ENCODE results near the gene GALNT14.

GALNT14 gene

GRCh38 chr2:31141443-31142085 is 3.3 kb upstream of the GALNT14 start:
- Histone ChIP-seq H3K9me3 (ENCODE audit: control insufficient read depth, low read length) (no peaks in the 10 kb centered on the region), H3K36me3 (ENCODE audit: control insufficient read depth in 1 of 2, insufficient read depth in 2 of 2, low read depth in 1 of 2, low read length in 2 of 2) (no peaks in the 10 kb centered on the region), H4K8ac (ENCODE audit: low read length) (no peak overlapping the region), H3K14ac (ENCODE audit: low read length in 2 of 2) (no peak overlapping the region), H2BK5ac (ENCODE audit: low read depth, low read length, poor library complexity, severe bottlenecking) (no peak overlapping the region), H3K23ac (ENCODE audit: low read length in 2 of 2) (no peak overlapping the region), H3K4ac (ENCODE audit: low read depth in 1 of 2, low read length in 2 of 2) (no peak overlapping the region), H3K9ac (ENCODE audit: low read length) (no peak overlapping the region), H2AK5ac (ENCODE audit: low read length, severe bottlenecking) (no peak overlapping the region), H3K4me3 (ENCODE audit: insufficient read depth in 1 of 2, low read depth in 1 of 2, low read length in 2 of 2) (no peak overlapping the region), H3K79me1 (replicated peaks; ENCODE audit: low read length, poor library complexity, severe bottlenecking) (peaks cover 3% of the 10 kb centered on the region), H3K18ac (ENCODE audit: low read depth in 1 of 2, low read length in 2 of 2) (no peak overlapping the region), H2BK120ac (ENCODE audit: low read depth, low read length) (no peak overlapping the region), H3K27ac (ENCODE audit: low read length, poor library complexity, severe bottlenecking) (no peak overlapping the region), H2BK15ac (ENCODE audit: low read depth, poor library complexity, severe bottlenecking) (no peak overlapping the region), H2BK12ac (ENCODE audit: low read length in 2 of 2) (no peak overlapping the region), H3K4me1 (ENCODE audit: control insufficient read depth, insufficient read depth, low read depth, low read length) (peaks cover 8% of the 10 kb centered on the region), H3K27me3 (ENCODE audit: control insufficient read depth in 1 of 2, insufficient read depth in 1 of 2, low read length in 2 of 2) (peaks cover 3 to 67% of the 10 kb centered on the region in 2 experiments), H2AFZ (ENCODE audit: low read depth, low read length) (no peak overlapping the region), H3K4me2 (ENCODE audit: low read length, poor library complexity, severe bottlenecking) (no peak overlapping the region), H4K91ac (ENCODE audit: low read length) (no peak overlapping the region)
- DNase-seq = no peak
- WGBS = 82% methylated on average over 14 of the region's 15 CpGs

GRCh38 chr2:31140151-31140550 is 1.9 kb upstream of the GALNT14 start:
- Histone ChIP-seq H3K9me3 (ENCODE audit: control insufficient read depth, low read length) (no peaks in the 10 kb centered on the region), H2BK5ac (ENCODE audit: low read depth, low read length, poor library complexity, severe bottlenecking) (no peak overlapping the region)

GRCh38 chr2:31139671-31140070 is 1.4 kb upstream of the GALNT14 start:
- no peak overlapping the region for H2BK12ac ChIP-seq (ENCODE audit: low read length in 2 of 2)
- peaks cover 9% of the 10 kb centered on the region for H3K79me1 ChIP-seq (replicated peaks; ENCODE audit: low read length, poor library complexity, severe bottlenecking)
- no peak overlapping the region for H3K14ac ChIP-seq (ENCODE audit: low read length in 2 of 2)
- H2BK120ac ChIP-seq (ENCODE audit: low read depth, low read length) = no peak overlapping the region
- no peak overlapping the region for H3K23ac ChIP-seq (ENCODE audit: low read length in 2 of 2)
- H3K4me2 ChIP-seq (ENCODE audit: low read length, poor library complexity, severe bottlenecking) = no peak overlapping the region
- H3K18ac ChIP-seq (ENCODE audit: low read depth in 1 of 2, low read length in 2 of 2) = no peak overlapping the region
- no peak overlapping the region for H4K91ac ChIP-seq (ENCODE audit: low read length)
- 96% methylated on average over 3 of the region's 4 CpGs for WGBS
- no peak overlapping the region for H2BK5ac ChIP-seq (ENCODE audit: low read depth, low read length, poor library complexity, severe bottlenecking)
- no peak overlapping the region for H2BK15ac ChIP-seq (ENCODE audit: low read depth, poor library complexity, severe bottlenecking)
- H3K4me3 ChIP-seq (ENCODE audit: insufficient read depth in 1 of 2, low read depth in 1 of 2, low read length in 2 of 2) = no peak overlapping the region
- H3K27ac ChIP-seq (ENCODE audit: low read length, poor library complexity, severe bottlenecking) = no peak overlapping the region
- no peak overlapping the region for H4K8ac ChIP-seq (ENCODE audit: low read length)
- no peak overlapping the region for H3K4ac ChIP-seq (ENCODE audit: low read depth in 1 of 2, low read length in 2 of 2)
- H3K9ac ChIP-seq (ENCODE audit: low read length) = no peak overlapping the region
- peaks cover 3 to 82% of the 10 kb centered on the region in 2 experiments for H3K27me3 ChIP-seq (ENCODE audit: control insufficient read depth in 1 of 2, insufficient read depth in 1 of 2, low read length in 2 of 2)
- H3K36me3 ChIP-seq (ENCODE audit: control insufficient read depth in 1 of 2, insufficient read depth in 2 of 2, low read depth in 1 of 2, low read length in 2 of 2) = no peaks in the 10 kb centered on the region
- no peak overlapping the region for H2AFZ ChIP-seq (ENCODE audit: low read depth, low read length)
- no peaks in the 10 kb centered on the region for H3K9me3 ChIP-seq (ENCODE audit: control insufficient read depth, low read length)
- DNase-seq = no peak
- H2AK5ac ChIP-seq (ENCODE audit: low read length, severe bottlenecking) = no peak overlapping the region
- peaks cover 13% of the 10 kb centered on the region for H3K4me1 ChIP-seq (ENCODE audit: control insufficient read depth, insufficient read depth, low read depth, low read length)

More at GRCh38 chr2:31140151-31140550, 1.9 kb upstream of the GALNT14 start:
- Histone ChIP-seq H2AK5ac (ENCODE audit: low read length, severe bottlenecking) (no peak overlapping the region), H2BK15ac (ENCODE audit: low read depth, poor library complexity, severe bottlenecking) (no peak overlapping the region), H3K27ac (ENCODE audit: low read length, poor library complexity, severe bottlenecking) (no peak overlapping the region), H3K4me1 (ENCODE audit: control insufficient read depth, insufficient read depth, low read depth, low read length) (peaks cover 12% of the 10 kb centered on the region), H3K14ac (ENCODE audit: low read length in 2 of 2) (no peak overlapping the region), H3K27me3 (ENCODE audit: control insufficient read depth in 1 of 2, insufficient read depth in 1 of 2, low read length in 2 of 2) (peaks cover 3 to 81% of the 10 kb centered on the region in 2 experiments), H2BK12ac (ENCODE audit: low read length in 2 of 2) (no peak overlapping the region), H3K4me2 (ENCODE audit: low read length, poor library complexity, severe bottlenecking) (no peak overlapping the region), H3K9ac (ENCODE audit: low read length) (no peak overlapping the region), H3K18ac (ENCODE audit: low read depth in 1 of 2, low read length in 2 of 2) (no peak overlapping the region), H4K91ac (ENCODE audit: low read length) (no peak overlapping the region), H3K4ac (ENCODE audit: low read depth in 1 of 2, low read length in 2 of 2) (no peak overlapping the region), H4K8ac (ENCODE audit: low read length) (no peak overlapping the region), H2BK120ac (ENCODE audit: low read depth, low read length) (no peak overlapping the region), H2AFZ (ENCODE audit: low read depth, low read length) (no peak overlapping the region), H3K36me3 (ENCODE audit: control insufficient read depth in 1 of 2, insufficient read depth in 2 of 2, low read depth in 1 of 2, low read length in 2 of 2) (no peaks in the 10 kb centered on the region), H3K23ac (ENCODE audit: low read length in 2 of 2) (no peak overlapping the region), H3K4me3 (ENCODE audit: insufficient read depth in 1 of 2, low read depth in 1 of 2, low read length in 2 of 2) (no peak overlapping the region), H3K79me1 (replicated peaks; ENCODE audit: low read length, poor library complexity, severe bottlenecking) (peaks cover 7% of the 10 kb centered on the region)
- no peak for DNase-seq
- WGBS = 97% methylated on average over 7 of the region's 8 CpGs

GRCh38 chr2:31137211-31138036 is 816 bp downstream of the GALNT14 start:
- WGBS = 3% methylated on average over 53 of the region's 72 CpGs
- peak; percentile 2 for DNase-seq
- Histone ChIP-seq H2BK15ac (ENCODE audit: low read depth, poor library complexity, severe bottlenecking) (no peak overlapping the region), H4K8ac (ENCODE audit: low read length) (no peak overlapping the region), H3K14ac (ENCODE audit: low read length in 2 of 2) (peak overlapping the region in 1 of 2 experiments; percentile 66), H4K91ac (ENCODE audit: low read length) (no peak overlapping the region), H3K36me3 (ENCODE audit: control insufficient read depth in 1 of 2, insufficient read depth in 2 of 2, low read depth in 1 of 2, low read length in 2 of 2) (no peaks in the 10 kb centered on the region), H2BK120ac (ENCODE audit: low read depth, low read length) (no peak overlapping the region), H2BK5ac (ENCODE audit: low read depth, low read length, poor library complexity, severe bottlenecking) (peak overlapping the region; percentile 85), H3K18ac (ENCODE audit: low read depth in 1 of 2, low read length in 2 of 2) (no peak overlapping the region), H3K79me1 (replicated peaks; ENCODE audit: low read length, poor library complexity, severe bottlenecking) (peaks cover 19% of the 10 kb centered on the region), H2AFZ (ENCODE audit: low read depth, low read length) (peak overlapping the region; percentile 90), H2AK5ac (ENCODE audit: low read length, severe bottlenecking) (no peak overlapping the region), H3K9me3 (ENCODE audit: control insufficient read depth, low read length) (no peaks in the 10 kb centered on the region), H3K9ac (ENCODE audit: low read length) (no peak overlapping the region), H3K4me1 (ENCODE audit: control insufficient read depth, insufficient read depth, low read depth, low read length) (peaks cover 20% of the 10 kb centered on the region), H3K27me3 (ENCODE audit: control insufficient read depth in 1 of 2, insufficient read depth in 1 of 2, low read length in 2 of 2) (peaks cover 3 to 68% of the 10 kb centered on the region in 2 experiments), H3K27ac (ENCODE audit: low read length, poor library complexity, severe bottlenecking) (peak overlapping the region; percentile 39), H3K4ac (ENCODE audit: low read depth in 1 of 2, low read length in 2 of 2) (no peak overlapping the region), H3K4me3 (ENCODE audit: insufficient read depth in 1 of 2, low read depth in 1 of 2, low read length in 2 of 2) (peak overlapping the region; percentile 72 to 87), H2BK12ac (ENCODE audit: low read length in 2 of 2) (no peak overlapping the region), H3K23ac (ENCODE audit: low read length in 2 of 2) (peak overlapping the region in 1 of 2 experiments; percentile 5), H3K4me2 (ENCODE audit: low read length, poor library complexity, severe bottlenecking) (peak overlapping the region; percentile 96)

Measured in mesenchymal stem cell (in vitro differentiated cells and primary cell).